K562 (cell line): ENCODE measurements around the gene ARMC8. TPM values are rescaled to one million over a fixed set of nuclear protein-coding genes. Genes with fewer than 3 reads are reported as not detected.

Experiments used
- CREM ChIP-seq: IDR thresholded peaks from 2 replicates; pipeline ENCODE4 v1.6.1; 2014; ENCODE audit warnings: antibody characterized with exemption, low read depth
- E2F6 ChIP-seq, 2 experiments: IDR thresholded peaks; 2 replicates each; pipeline ENCODE4 v1.6.1; 2011; ENCODE audit warnings: borderline replicate concordance in 1 of 2, control low read depth in 1 of 2, low read depth in 1 of 2, low read length in 1 of 2, mild to moderate bottlenecking in 1 of 2, mixed read lengths in 1 of 2, moderate library complexity in 1 of 2; ENCODE audit not compliant: insufficient read depth in 1 of 2, insufficient read length in 1 of 2, poor library complexity in 1 of 2, severe bottlenecking in 1 of 2; ENCODE audit errors: extremely low read depth in 1 of 2
- FOXK2 ChIP-seq, 2 experiments: fragments of 450-650 bp; IDR thresholded peaks in 1 of 2; conservative IDR thresholded peaks in 1 of 2; 2 replicates each; pipeline ENCODE4 v1.6.1; 2016; ENCODE audit warnings: low read depth in 2 of 2, mild to moderate bottlenecking in 1 of 2
- MECOM ChIP-seq: fragments of 250-450 bp; sonication (Bioruptor Pico); IDR thresholded peaks from 2 replicates; pipeline ENCODE4 v1.8.0; 2022; ENCODE audit warnings: inconsistent platforms
- PHF20 ChIP-seq: fragments of 450-650 bp; IDR thresholded peaks from 2 replicates; pipeline ENCODE4 v1.6.1; 2018; ENCODE audit not compliant: partially characterized antibody
- RAD21 ChIP-seq, 2 experiments: fragments of 250-450 bp in 1 of 2; fragments of 450-650 bp in 1 of 2; sonication (Bioruptor Pico) in 1 of 2; formaldehyde crosslinking in 1 of 2; IDR thresholded peaks in 1 of 2; conservative IDR thresholded peaks in 1 of 2; 2 replicates each; pipeline versions ENCODE4 v1.4.0 to v1.8.0; 2020 to 2022; ENCODE audit warnings: mild to moderate bottlenecking in 2 of 2, moderate library complexity in 1 of 2
- RB1 ChIP-seq: fragments of 450-650 bp; IDR thresholded peaks from 2 replicates; pipeline ENCODE4 v1.6.1; 2017; ENCODE audit warnings: low read depth, mild to moderate bottlenecking
- SMAD4 ChIP-seq: fragments of 250-450 bp; sonication (Bioruptor Pico); conservative IDR thresholded peaks from 2 replicates; pipeline ENCODE4 v1.8.0; 2021; ENCODE audit warnings: inconsistent platforms, mild to moderate bottlenecking, moderate library complexity
- TCF15 ChIP-seq: fragments of 250-450 bp; sonication (Bioruptor Pico); IDR thresholded peaks from 2 replicates; pipeline ENCODE4 v1.8.0; 2022; ENCODE audit warnings: moderate library complexity, mild to moderate bottlenecking, inconsistent platforms
- ZBTB12 ChIP-seq: fragments of 250-450 bp; sonication (Bioruptor Pico); IDR thresholded peaks from 2 replicates; pipeline ENCODE4 v1.4.0; 2020
- ZNF12 ChIP-seq: sonication (generic); formaldehyde crosslinking; IDR thresholded peaks from 2 replicates; pipeline ENCODE4 v1.4.0; 2020; ENCODE audit warnings: mild to moderate bottlenecking, missing genetic modification reagents
- ZNF318 ChIP-seq, 2 experiments: fragments of 450-650 bp; IDR thresholded peaks; 2 replicates each; pipeline ENCODE4 v1.6.1; 2016; ENCODE audit warnings: mild to moderate bottlenecking in 2 of 2, borderline replicate concordance in 1 of 2, low read depth in 1 of 2, moderate library complexity in 1 of 2
- polyA plus RNA-seq, 8 experiments: library from polyadenylated mRNA; depleted of rRNA in 4 of 8; stranded (reverse) in 5 of 8; unstranded in 3 of 8; fragments of >200 nt; fragmentation: Nextera tagmentation in 2 of 8; fragmentation: Illumina TruSeq in 1 of 8; extraction: Ambion mirVana in 2 of 8; extraction: Trizol in 1 of 8; gene quantifications; 2 replicates each; pipeline versions ENCODE4 v1.2.1 to v1.2.3, GENCODE V29; 2011 to 2014; ENCODE audit warnings: inconsistent platforms in 1 of 8, missing spikeins in 1 of 8
- total RNA-seq, 7 experiments: library from RNA; depleted of rRNA in 6 of 7; stranded (reverse); fragments of >200 nt in 6 of 7; fragmentation: Illumina TruSeq in 2 of 7; extraction: Trizol in 2 of 7; gene quantifications; 2 replicates each; pipeline versions ENCODE4 v1.2.1 to v1.2.3, GENCODE V29; 2011 to 2021; ENCODE audit warnings: low replicate concordance in 1 of 7

Gene ARMC8
- total and polyA plus RNA-seq, 9 of the 15 experiments (the other 6 are each of a cell fraction or from before 2014, with no cell fraction given): 22.4 to 76.1 (median 37.3) TPM

GRCh38 chr3:138174421-138175131, 12.5 kb upstream of the ARMC8 start, which contains the start of gene DBR1 (continued):
- TF ChIP-seq ZNF318 (IDR thresholded peaks at IDR 0.05; ENCODE audit: borderline replicate concordance in 1 of 2, low read depth in 1 of 2): no peak
- TF ChIP-seq SMAD4 (CRISPR knock-in tag): peak; percentile 38; the same call in 1 of the 2 replicates
- TF ChIP-seq CREM: peak; percentile 23; the same call in 1 of the 2 replicates
- TF ChIP-seq RAD21 (CRISPR knock-in tag; conservative IDR thresholded peaks at IDR 0.05 in 1 of 2, IDR thresholded peaks at IDR 0.05 in 1 of 2): no peak
- 0 out of 4 replicates have a peak, but pooled peaks of 1 of the 2 experiments have one; percentile 11 for TF ChIP-seq FOXK2 (conservative IDR thresholded peaks at IDR 0.05 in 1 of 2, IDR thresholded peaks at IDR 0.05 in 1 of 2; ENCODE audit: low read depth in 2 of 2)
- TF ChIP-seq MECOM (CRISPR knock-in tag): no peak
- peak; percentile 73 for TF ChIP-seq RB1
- TF ChIP-seq ZNF12 (CRISPR knock-in tag): no peak
- peak; percentile 43 to 61 for TF ChIP-seq E2F6 (IDR thresholded peaks at IDR 0.05; ENCODE audit: borderline replicate concordance in 1 of 2, extremely low read depth in 1 of 2, insufficient read depth in 1 of 2, insufficient read length in 1 of 2, low read depth in 1 of 2, low read length in 1 of 2, poor library complexity in 1 of 2, severe bottlenecking in 1 of 2)
- TF ChIP-seq TCF15 (CRISPR knock-in tag): no peak
- TF ChIP-seq ZBTB12 (CRISPR knock-in tag): no peak
- peak; percentile 75 for TF ChIP-seq PHF20
